Astrocyte (in vitro differentiated cells and primary cell): Measurements from ENCODE around the gene UGT2B7. TPM values are rescaled to one million over a fixed set of nuclear protein-coding genes. Genes with fewer than 3 reads are reported as not detected.

Experiments
- DNase-seq: peaks from one replicate; pipeline ENCODE4 v3.0.0-alpha.2; 2010; ENCODE audit warnings: low read depth
- FAIRE-seq: peaks from 2 replicates; lab custom pipeline; 2011; peaks lifted over from hg19 to GRCh38; lab: Jason Lieb, UNC
- H2AFZ ChIP-seq: 2 replicates; pipeline ENCODE4 v1.6.0; 2012; ENCODE audit warnings: low read depth, low read length, inconsistent platforms
- H3K27ac ChIP-seq: 2 replicates; pipeline ENCODE4 v1.5.1; 2011; ENCODE audit warnings: low read depth, low read length, inconsistent platforms
- H3K27me3 ChIP-seq: 2 replicates; pipeline ENCODE4 v1.6.0; 2011; ENCODE audit warnings: low read length, inconsistent platforms; ENCODE audit not compliant: insufficient read depth
- H3K36me3 ChIP-seq: 2 replicates; pipeline ENCODE4 v1.5.1; 2011; ENCODE audit warnings: low read length, inconsistent platforms; ENCODE audit not compliant: insufficient read depth
- H3K4me1 ChIP-seq: 2 replicates; pipeline ENCODE4 v1.5.1; 2011; ENCODE audit warnings: low read length, inconsistent platforms; ENCODE audit not compliant: insufficient read depth
- H3K4me2 ChIP-seq: 2 replicates; pipeline ENCODE4 v1.6.0; 2012; ENCODE audit warnings: low read length, inconsistent platforms
- H3K4me3 ChIP-seq: 2 replicates; pipeline ENCODE4 v1.5.1; 2011; ENCODE audit warnings: low read depth, mild to moderate bottlenecking, low read length, inconsistent platforms; ENCODE audit not compliant: insufficient read depth
- H3K79me2 ChIP-seq: 2 replicates; pipeline ENCODE4 v1.6.0; 2012; ENCODE audit warnings: mild to moderate bottlenecking, low read length, inconsistent platforms; ENCODE audit not compliant: insufficient read depth
- H3K9ac ChIP-seq: 2 replicates; pipeline ENCODE4 v1.6.0; 2012; ENCODE audit warnings: mild to moderate bottlenecking, low read length, inconsistent platforms
- H3K9me3 ChIP-seq: 2 replicates; pipeline ENCODE4 v1.5.1; 2012; ENCODE audit warnings: low read depth, mild to moderate bottlenecking, low read length, inconsistent platforms; ENCODE audit not compliant: insufficient read depth
- H4K20me1 ChIP-seq: 2 replicates; pipeline ENCODE4 v1.6.0; 2012; ENCODE audit warnings: low read length, inconsistent platforms; ENCODE audit not compliant: insufficient read depth
- H3K27ac Mint-ChIP-seq: one replicate; pipeline ENCODE4 v1.8.0; 2021; ENCODE audit warnings: mild to moderate bottlenecking, mixed read lengths; ENCODE audit not compliant: unreplicated experiment
- H3K27me3 Mint-ChIP-seq: one replicate; pipeline ENCODE4 v1.8.0; 2021; ENCODE audit warnings: low read depth, mixed read lengths; ENCODE audit not compliant: unreplicated experiment
- H3K36me3 Mint-ChIP-seq: one replicate; pipeline ENCODE4 v1.8.0; 2021; ENCODE audit warnings: low read depth, mixed read lengths; ENCODE audit not compliant: unreplicated experiment
- H3K4me1 Mint-ChIP-seq: one replicate; pipeline ENCODE4 v1.8.0; 2021; ENCODE audit warnings: low read depth, mixed read lengths; ENCODE audit not compliant: unreplicated experiment
- H3K4me3 Mint-ChIP-seq: one replicate; pipeline ENCODE4 v1.8.0; 2021; ENCODE audit warnings: mild to moderate bottlenecking, moderate library complexity, mixed read lengths; ENCODE audit not compliant: unreplicated experiment
- H3K9me3 Mint-ChIP-seq: one replicate; pipeline ENCODE4 v1.8.0; 2021; ENCODE audit warnings: mild to moderate bottlenecking, mixed read lengths; ENCODE audit not compliant: unreplicated experiment
- CTCF ChIP-seq: IDR thresholded peaks from 2 replicates; pipeline ENCODE4 v1.5.1; 2011; ENCODE audit warnings: low read depth, mild to moderate bottlenecking, inconsistent platforms, low read length, moderate library complexity; ENCODE audit not compliant: insufficient read depth
- EZH2 ChIP-seq: IDR thresholded peaks from 2 replicates; pipeline ENCODE4 v1.6.1; 2012; ENCODE audit warnings: mild to moderate bottlenecking, low read length, inconsistent platforms; ENCODE audit not compliant: insufficient read depth
- total RNA-seq: library from RNA; stranded (reverse); gene quantifications from 2 replicates; pipeline ENCODE4 v1.2.1, GENCODE V29; 2021

Gene UGT2B7
- total RNA-seq, 1 donor from 2014 or later = 0.25 TPM

DNA sequence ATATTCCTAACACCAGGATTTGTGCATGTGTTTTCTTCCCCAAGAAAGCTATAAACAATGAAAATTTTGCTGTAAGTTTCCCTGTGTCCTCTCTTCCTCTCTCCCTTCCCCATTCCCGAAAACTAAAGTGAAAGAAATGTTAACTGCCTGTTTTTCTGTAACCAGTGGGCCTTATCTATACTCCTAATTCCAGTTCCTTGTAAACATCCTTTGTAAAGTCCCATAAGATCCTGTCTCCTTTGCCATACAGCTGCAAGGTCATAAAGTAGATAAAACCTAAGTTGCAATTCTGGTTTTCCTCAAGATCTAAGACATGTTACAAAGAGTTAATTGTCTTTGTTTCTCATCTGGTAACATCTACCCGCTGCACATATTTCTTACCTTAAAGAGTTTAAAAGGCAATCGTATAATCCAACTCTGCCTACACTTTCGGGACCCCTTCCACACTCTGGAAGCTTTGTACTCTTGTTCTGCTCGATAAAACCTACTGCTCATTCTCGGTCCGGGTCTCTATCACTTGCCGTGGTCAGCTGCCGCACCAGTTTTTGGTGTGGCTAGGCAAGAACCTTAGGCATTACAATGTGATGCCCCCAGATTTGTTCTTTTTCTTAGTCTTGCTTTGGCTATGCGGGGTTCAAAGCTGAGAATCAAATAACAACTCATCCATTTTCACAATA, 20.5 kb downstream of the UGT2B7 start:
- Histone ChIP-seq H4K20me1 (no peaks in the 10 kb centered on the region), H3K27me3 (no peaks in the 10 kb centered on the region), H3K79me2 (no peaks in the 10 kb centered on the region), H3K4me1 (no peaks in the 10 kb centered on the region), H3K9me3 (no peaks in the 10 kb centered on the region), H3K27ac (no peak overlapping the region), H3K36me3 (no peaks in the 10 kb centered on the region), H2AFZ (no peak overlapping the region), H3K4me3 (no peak overlapping the region), H3K9ac (no peak overlapping the region), H3K4me2 (no peak overlapping the region)
- TF ChIP-seq EZH2 (no peak), CTCF (no peak)
- DNase-seq (no peak), FAIRE-seq (no peak)
- Mint-ChIP-seq H3K27ac (no peak overlapping the region), H3K4me1 (peaks cover 2% of the 10 kb centered on the region), H3K36me3 (no peaks in the 10 kb centered on the region), H3K4me3 (no peak overlapping the region), H3K9me3 (no peaks in the 10 kb centered on the region), H3K27me3 (no peaks in the 10 kb centered on the region)

- Histone ChIP-seq H2AFZ (no peak overlapping the region), H3K9ac (no peak overlapping the region), H3K27ac (no peak overlapping the region), H3K27me3 (no peaks in the 10 kb centered on the region), H3K4me2 (no peak overlapping the region), H3K79me2 (no peaks in the 10 kb centered on the region), H3K36me3 (no peaks in the 10 kb centered on the region), H3K4me1 (no peaks in the 10 kb centered on the region), H3K4me3 (no peak overlapping the region), H3K9me3 (no peaks in the 10 kb centered on the region), H4K20me1 (no peaks in the 10 kb centered on the region)
- H3K4me3 Mint-ChIP-seq = no peak overlapping the region
- H3K36me3 Mint-ChIP-seq = no peaks in the 10 kb centered on the region
- no peaks in the 10 kb centered on the region for H3K9me3 Mint-ChIP-seq
- no peak overlapping the region for H3K27ac Mint-ChIP-seq
- FAIRE-seq (no peak), DNase-seq (no peak)
- no peaks in the 10 kb centered on the region for H3K27me3 Mint-ChIP-seq
- TF ChIP-seq EZH2 = no peak
- no peak for TF ChIP-seq CTCF
- peaks cover 2% of the 10 kb centered on the region for H3K4me1 Mint-ChIP-seq
Measured at GRCh38 chr4:69120870-69121269, 24.6 kb downstream of the UGT2B7 start.

- H3K27me3 Mint-ChIP-seq = no peaks in the 10 kb centered on the region
- Histone ChIP-seq H4K20me1 (no peaks in the 10 kb centered on the region), H3K4me1 (no peaks in the 10 kb centered on the region), H3K36me3 (no peaks in the 10 kb centered on the region), H3K9ac (no peak overlapping the region), H3K9me3 (no peaks in the 10 kb centered on the region), H3K27ac (no peak overlapping the region), H3K79me2 (no peaks in the 10 kb centered on the region), H3K4me2 (no peak overlapping the region), H2AFZ (no peak overlapping the region), H3K4me3 (no peak overlapping the region), H3K27me3 (no peaks in the 10 kb centered on the region)
- no peaks in the 10 kb centered on the region for H3K36me3 Mint-ChIP-seq
- peaks cover 2% of the 10 kb centered on the region for H3K4me1 Mint-ChIP-seq
- H3K4me3 Mint-ChIP-seq = no peak overlapping the region
- DNase-seq = no peak
- H3K9me3 Mint-ChIP-seq = no peaks in the 10 kb centered on the region
- no peak overlapping the region for H3K27ac Mint-ChIP-seq
- TF ChIP-seq CTCF (no peak), EZH2 (no peak)
- FAIRE-seq = no peak
Measured at GRCh38 chr4:69122476-69122875, 26.2 kb downstream of the UGT2B7 start.
